ENCODE data around the gene NLRC3.

DNA sequence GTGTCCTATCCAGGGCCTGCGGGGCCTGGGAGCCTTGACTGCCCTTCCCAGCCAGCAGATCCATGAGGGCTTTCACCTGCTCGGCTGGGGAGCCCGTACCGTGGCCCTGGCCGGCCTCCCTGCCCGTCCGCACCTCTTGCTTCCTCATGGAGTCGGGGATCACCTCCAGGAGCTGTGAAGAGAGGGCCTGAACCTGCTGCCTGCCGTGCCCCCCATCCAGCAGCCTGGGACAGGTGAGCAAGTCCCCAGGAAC lies 12.4 kb downstream of the NLRC3 start:
- TF ChIP-seq POLR2AphosphoS5 (IDR thresholded peaks at IDR 0.05; ENCODE audit: low read depth, low read length) = no peak
- TF ChIP-seq, protein P1, sequence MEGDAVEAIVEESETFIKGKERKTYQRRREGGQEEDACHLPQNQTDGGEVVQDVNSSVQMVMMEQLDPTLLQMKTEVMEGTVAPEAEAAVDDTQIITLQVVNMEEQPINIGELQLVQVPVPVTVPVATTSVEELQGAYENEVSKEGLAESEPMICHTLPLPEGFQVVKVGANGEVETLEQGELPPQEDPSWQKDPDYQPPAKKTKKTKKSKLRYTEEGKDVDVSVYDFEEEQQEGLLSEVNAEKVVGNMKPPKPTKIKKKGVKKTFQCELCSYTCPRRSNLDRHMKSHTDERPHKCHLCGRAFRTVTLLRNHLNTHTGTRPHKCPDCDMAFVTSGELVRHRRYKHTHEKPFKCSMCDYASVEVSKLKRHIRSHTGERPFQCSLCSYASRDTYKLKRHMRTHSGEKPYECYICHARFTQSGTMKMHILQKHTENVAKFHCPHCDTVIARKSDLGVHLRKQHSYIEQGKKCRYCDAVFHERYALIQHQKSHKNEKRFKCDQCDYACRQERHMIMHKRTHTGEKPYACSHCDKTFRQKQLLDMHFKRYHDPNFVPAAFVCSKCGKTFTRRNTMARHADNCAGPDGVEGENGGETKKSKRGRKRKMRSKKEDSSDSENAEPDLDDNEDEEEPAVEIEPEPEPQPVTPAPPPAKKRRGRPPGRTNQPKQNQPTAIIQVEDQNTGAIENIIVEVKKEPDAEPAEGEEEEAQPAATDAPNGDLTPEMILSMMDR (IDR thresholded peaks at IDR 0.05) = no peak
- TF ChIP-seq JUND (IDR thresholded peaks at IDR 0.05) = no peak
- no peak for TF ChIP-seq NFIC (IDR thresholded peaks at IDR 0.05; ENCODE audit: borderline replicate concordance)
- no peak for TF ChIP-seq SMC3 (IDR thresholded peaks at IDR 0.05; ENCODE audit: low read depth, low read length)
- TF ChIP-seq NRF1 (IDR thresholded peaks at IDR 0.05; ENCODE audit: low read depth, low read length) = no peak
- TF ChIP-seq, protein P2, sequence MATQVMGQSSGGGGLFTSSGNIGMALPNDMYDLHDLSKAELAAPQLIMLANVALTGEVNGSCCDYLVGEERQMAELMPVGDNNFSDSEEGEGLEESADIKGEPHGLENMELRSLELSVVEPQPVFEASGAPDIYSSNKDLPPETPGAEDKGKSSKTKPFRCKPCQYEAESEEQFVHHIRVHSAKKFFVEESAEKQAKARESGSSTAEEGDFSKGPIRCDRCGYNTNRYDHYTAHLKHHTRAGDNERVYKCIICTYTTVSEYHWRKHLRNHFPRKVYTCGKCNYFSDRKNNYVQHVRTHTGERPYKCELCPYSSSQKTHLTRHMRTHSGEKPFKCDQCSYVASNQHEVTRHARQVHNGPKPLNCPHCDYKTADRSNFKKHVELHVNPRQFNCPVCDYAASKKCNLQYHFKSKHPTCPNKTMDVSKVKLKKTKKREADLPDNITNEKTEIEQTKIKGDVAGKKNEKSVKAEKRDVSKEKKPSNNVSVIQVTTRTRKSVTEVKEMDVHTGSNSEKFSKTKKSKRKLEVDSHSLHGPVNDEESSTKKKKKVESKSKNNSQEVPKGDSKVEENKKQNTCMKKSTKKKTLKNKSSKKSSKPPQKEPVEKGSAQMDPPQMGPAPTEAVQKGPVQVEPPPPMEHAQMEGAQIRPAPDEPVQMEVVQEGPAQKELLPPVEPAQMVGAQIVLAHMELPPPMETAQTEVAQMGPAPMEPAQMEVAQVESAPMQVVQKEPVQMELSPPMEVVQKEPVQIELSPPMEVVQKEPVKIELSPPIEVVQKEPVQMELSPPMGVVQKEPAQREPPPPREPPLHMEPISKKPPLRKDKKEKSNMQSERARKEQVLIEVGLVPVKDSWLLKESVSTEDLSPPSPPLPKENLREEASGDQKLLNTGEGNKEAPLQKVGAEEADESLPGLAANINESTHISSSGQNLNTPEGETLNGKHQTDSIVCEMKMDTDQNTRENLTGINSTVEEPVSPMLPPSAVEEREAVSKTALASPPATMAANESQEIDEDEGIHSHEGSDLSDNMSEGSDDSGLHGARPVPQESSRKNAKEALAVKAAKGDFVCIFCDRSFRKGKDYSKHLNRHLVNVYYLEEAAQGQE (IDR thresholded peaks at IDR 0.05; ENCODE audit: low read depth, low read length) = no peak
- TF ChIP-seq, protein P3, sequence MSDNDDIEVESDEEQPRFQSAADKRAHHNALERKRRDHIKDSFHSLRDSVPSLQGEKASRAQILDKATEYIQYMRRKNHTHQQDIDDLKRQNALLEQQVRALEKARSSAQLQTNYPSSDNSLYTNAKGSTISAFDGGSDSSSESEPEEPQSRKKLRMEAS (IDR thresholded peaks at IDR 0.05; ENCODE audit: low read depth) = no peak
- no peak for TF ChIP-seq MEF2A (IDR thresholded peaks at IDR 0.05; ENCODE audit: borderline replicate concordance, low read depth)
- TF ChIP-seq, protein P4, sequence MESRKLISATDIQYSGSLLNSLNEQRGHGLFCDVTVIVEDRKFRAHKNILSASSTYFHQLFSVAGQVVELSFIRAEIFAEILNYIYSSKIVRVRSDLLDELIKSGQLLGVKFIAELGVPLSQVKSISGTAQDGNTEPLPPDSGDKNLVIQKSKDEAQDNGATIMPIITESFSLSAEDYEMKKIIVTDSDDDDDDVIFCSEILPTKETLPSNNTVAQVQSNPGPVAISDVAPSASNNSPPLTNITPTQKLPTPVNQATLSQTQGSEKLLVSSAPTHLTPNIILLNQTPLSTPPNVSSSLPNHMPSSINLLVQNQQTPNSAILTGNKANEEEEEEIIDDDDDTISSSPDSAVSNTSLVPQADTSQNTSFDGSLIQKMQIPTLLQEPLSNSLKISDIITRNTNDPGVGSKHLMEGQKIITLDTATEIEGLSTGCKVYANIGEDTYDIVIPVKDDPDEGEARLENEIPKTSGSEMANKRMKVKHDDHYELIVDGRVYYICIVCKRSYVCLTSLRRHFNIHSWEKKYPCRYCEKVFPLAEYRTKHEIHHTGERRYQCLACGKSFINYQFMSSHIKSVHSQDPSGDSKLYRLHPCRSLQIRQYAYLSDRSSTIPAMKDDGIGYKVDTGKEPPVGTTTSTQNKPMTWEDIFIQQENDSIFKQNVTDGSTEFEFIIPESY (IDR thresholded peaks at IDR 0.05; ENCODE audit: borderline replicate concordance, low read depth) = no peak
- TF ChIP-seq MXI1 (IDR thresholded peaks at IDR 0.05; ENCODE audit: low read depth, low read length) = no peak
- TF ChIP-seq SIN3A (IDR thresholded peaks at IDR 0.05; ENCODE audit: borderline replicate concordance, low read depth, low read length) = no peak
- TF ChIP-seq TCF12 (IDR thresholded peaks at IDR 0.05) = no peak
